Fibroblast of skin of scalp (primary cell): ENCODE measurements around the gene BACH2.

Source experiments
- DNase-seq: peaks from one replicate; pipeline ENCODE4 v3.0.0-alpha.2; 2013

The BACH2 gene

DNA sequence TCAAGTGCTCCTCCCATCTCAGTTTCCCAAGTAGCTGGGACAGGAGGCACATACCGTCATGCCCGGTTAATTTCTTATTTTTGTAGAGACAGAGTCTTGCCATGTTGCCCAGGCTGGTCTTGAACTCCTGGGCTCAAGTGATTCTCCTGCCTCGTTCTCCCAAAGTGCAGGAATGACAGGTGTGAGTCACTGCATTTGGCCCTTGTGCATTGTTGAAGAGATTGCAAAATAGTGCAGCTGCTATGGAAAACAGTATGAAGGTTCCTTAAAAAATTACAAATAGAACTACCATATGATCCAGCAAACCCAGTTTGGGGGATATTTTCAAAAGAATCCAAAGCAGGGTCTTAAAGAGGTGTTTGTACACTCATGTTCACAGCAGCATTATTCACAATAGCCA, 333.3 kb downstream of the BACH2 start:
- DNase-seq, result no peak

DNA sequence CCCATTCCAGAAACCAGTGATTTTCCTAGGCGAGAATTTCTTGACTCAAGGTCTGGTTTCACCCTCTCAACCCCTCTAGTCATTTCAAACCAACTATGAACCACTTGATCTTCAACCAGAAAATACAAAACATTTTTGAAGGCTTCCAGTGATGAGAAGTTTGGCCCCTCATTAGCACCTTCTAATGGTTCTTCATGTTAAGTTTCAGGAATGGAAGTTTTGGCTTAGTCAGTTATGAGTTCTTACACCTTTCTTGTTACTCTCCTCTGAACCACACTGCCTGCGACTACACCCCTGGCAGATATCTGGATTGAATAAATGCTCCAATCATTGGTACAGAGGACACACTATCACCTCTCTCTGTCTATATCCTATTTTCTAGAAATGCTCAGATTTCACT, 335.2 kb downstream of the BACH2 start:
- no peak for DNase-seq

- DNase-seq, result no peak
These were observed 336.8 kb downstream of the BACH2 start for GRCh38 chr6:89959883-89960282.

GRCh38 chr6:89956182-89956581, 340.5 kb downstream of the BACH2 start:
- no peak for DNase-seq

DNA sequence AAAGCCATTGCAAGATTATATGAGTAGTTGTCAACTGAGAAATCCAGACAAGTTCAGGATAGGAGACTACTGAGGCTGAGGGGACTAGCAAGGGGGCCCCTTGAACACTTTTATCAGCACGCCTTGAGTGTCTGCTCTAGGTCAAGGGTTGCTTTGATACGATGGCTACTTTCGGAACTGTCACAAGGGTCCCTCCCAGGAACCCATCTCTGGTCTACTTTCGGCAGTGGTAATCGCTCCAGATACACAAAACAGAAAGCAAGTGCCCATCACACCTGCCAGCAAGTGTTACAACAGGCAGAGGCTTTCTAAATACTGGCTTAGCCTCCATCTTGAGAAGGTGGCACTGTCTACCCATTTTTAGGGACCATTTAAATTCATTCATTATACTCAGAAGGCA, 341.3 kb downstream of the BACH2 start:
- no peak for DNase-seq

DNA sequence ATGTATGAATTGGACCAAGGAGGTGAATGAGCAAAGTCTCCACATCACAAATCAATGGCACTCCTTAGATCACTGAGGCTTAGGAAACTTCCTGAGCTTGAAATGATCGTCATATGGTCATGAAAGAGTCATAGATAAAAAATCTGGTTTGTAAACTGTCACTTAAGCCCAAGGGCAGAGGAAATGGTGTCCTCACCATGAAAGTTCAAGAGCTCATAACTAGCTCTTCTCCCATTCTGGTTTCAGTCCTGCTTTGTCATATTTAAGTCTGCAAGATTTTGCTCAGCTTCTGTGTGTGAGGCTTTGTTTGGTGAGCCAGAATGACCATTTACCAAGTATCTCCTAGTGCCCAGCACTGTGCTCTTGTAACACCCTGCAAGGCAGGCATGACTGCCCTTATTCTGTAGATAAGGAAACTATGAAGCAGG, 341.9 kb downstream of the BACH2 start:
- no peak for DNase-seq

- peak; percentile 63 for DNase-seq
These were observed 344.0 kb downstream of the BACH2 start for GRCh38 chr6:89952686-89953085.

DNA sequence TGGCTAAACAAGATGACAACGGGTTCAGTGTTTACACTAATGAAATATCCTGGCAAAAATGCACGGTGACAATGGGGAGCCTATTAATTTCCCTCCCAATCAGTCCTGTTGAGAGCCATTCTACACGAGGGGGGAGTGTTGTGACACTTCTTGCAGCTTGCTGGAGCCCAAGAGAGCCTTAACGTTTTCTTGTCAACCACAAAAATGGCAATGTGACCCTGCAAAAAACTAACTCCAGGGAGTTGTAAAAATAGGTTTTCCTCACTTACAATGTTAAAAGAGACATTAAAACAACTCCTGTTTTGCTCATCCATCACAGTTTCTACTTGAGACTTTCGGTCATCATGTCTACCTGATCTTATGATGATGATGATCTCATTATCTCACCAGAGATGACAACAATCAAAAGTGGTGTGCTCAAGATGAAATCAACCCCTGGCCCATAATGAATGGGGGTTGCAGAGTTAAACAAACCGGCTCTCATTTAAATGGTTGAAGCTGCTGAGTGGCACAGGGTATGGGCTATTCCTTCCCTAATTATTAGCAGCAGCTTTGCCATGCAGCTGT, 344.5 kb downstream of the BACH2 start:
- DNase-seq, result no peak

DNA sequence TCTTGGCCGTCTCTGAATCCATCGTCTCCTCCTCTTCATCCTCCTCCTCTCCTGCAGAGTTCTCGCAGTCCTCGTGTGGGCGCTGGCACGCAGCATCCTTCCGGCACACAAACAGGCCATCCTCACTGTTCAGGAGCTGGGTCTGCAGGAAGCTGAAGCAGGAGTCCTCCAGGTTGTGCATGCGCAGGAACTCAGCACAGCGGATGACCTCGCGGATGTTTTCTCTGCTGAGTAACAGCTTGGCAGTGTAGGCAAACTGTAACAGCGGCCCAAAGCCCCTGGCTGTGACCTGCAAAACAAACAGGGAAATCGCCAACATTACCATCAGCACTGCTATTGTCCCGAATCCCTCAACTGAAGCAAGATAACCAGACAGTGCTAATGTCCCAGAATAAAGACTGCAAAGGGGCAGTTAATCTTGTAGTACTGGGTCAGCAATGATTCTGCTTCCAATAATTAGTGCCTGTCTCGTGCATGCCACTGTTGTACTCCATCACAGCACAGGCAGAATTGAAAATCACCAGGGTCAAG, 345.0 kb downstream of the BACH2 start:
- DNase-seq, result no peak

DNA sequence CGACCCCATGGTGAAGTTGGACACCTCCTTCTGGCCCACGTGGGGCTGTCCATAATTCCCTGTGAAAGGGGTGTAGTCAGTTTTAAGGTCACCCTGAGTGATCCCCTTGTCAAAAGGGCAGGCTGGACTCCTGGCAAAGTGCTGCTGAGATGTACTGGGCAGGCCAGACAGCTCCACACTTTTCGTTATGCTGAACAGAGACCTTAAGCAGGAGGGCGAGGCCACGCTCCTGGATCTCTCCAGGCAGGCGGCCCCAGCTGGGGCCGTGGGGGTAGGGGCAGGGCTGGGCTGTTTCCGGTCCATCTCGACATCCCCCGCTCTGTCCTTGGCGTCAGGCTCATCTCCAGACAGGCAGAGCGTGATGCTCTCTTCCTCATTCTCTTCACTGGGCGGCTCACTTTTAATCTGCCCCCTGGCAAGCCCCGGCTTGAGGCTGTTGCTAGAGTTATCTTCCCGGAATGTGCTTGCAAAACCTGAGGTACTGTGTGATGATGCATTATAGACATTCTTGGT, 345.7 kb downstream of the BACH2 start:
- peak; percentile 33 for DNase-seq

- no peak for DNase-seq
These were observed 346.2 kb downstream of the BACH2 start for GRCh38 chr6:89950446-89950845.

DNA sequence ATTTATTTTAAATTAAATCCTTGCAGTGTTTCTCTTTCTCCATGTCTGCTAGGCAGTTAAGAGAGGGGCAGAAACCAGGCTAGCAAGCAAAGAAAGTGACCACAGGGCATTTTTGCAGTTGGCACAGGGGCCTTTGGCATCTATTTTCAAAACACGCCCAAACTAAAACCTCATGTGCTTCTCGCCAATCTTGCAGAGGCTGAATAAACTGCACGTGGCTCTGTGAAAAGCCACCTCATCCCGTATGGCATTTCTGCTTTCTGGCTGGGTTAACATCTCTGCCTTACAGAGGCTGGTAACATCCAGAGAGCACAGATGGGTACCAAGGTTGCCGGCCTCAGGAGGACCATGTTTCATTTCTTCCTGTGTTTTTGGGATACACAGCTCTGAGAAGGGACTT, 347.8 kb downstream of the BACH2 start:
- DNase-seq, result no peak

- peak; percentile 45 for DNase-seq
These were observed 351.7 kb downstream of the BACH2 start for GRCh38 chr6:89944826-89945407.

- peak; percentile 42 for DNase-seq
These were observed 352.4 kb downstream of the BACH2 start for GRCh38 chr6:89944181-89944755.

- DNase-seq, result no peak
These were observed 354.0 kb downstream of the BACH2 start for GRCh38 chr6:89942601-89943000.

- DNase-seq, result no peak
These were observed 354.7 kb downstream of the BACH2 start for GRCh38 chr6:89941763-89942497.

DNA sequence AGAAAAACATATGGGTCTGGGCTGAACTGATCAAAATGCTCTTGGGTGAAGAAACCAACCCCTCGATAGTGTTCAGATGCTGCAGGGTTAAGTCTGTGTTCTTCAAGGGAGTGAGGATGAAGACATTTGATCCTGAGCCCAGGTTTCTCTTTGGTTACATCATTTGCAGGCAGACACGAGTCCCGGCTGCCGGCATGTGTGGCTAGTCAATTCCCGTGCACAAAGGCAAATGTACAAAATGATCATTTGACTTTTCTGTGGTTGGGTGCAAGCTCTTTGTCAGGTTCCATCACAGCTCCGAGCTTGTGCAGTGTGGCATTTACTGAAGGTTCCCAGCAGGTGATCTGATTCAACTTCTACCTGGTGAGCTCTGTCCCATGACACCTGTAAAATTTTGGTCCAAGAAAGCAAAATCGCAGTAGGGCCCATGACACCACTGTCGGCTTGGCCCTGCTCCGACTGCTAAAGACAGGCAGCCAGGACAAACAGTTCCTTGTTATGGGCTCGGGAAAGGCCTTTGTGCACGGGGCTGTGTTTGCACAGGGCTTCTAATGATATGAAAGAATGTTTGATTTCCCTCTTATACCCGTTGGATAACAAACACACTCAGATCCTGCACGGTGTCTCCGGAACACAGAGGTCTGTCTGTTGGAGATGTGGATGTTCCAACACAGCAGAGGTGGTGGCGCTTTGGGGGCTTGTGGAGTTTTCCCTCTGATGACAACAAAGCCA, 355.4 kb downstream of the BACH2 start:
- no peak for DNase-seq

- DNase-seq, result peak; percentile 81
These were observed 356.2 kb downstream of the BACH2 start for GRCh38 chr6:89940225-89941027.

- DNase-seq, result no peak
These were observed 357.5 kb downstream of the BACH2 start for GRCh38 chr6:89939144-89939543.

- no peak for DNase-seq
These were observed 358.6 kb downstream of the BACH2 start for GRCh38 chr6:89938014-89938413.

- DNase-seq, result no peak
These were observed 360.5 kb downstream of the BACH2 start for GRCh38 chr6:89936177-89936576.
